Measurements from ENCODE around the gene SPEN.

- TF ChIP-seq CTCF (IDR thresholded peaks at IDR 0.05) (no peak), POLR2A (IDR thresholded peaks at IDR 0.05) (no peak)
These were observed 21.7 kb upstream of the SPEN start for GRCh38 chr1:15825800-15826199.
